WTC11 (cell line): ENCODE measurements around the gene LHX5. TPM values are rescaled to one million over a fixed set of nuclear protein-coding genes. Genes with fewer than 3 reads are reported as not detected.

ENCODE experiments used
- ATAC-seq: fragments of 200-7000 bp; cut with Tn5 transposase; 2 replicates; pipeline ENCODE4 v1.10.0; 2021; ENCODE audit warnings: mild to moderate bottlenecking, moderate library complexity
- CTCF ChIA-PET: fragments of 300-600 bp; sonication (Branson Sonifier 250); formaldehyde crosslinking; loops from one replicate; lab custom pipeline; 2021; ENCODE audit warnings: antibody characterized with exemption; lab: Charles Lee
- POLR2A ChIA-PET: fragments of 350-600 bp; sonication (Branson Sonifier 250); formaldehyde crosslinking; loops from one replicate; lab custom pipeline; 2021; ENCODE audit warnings: antibody characterized with exemption; lab: Charles Lee
- DNase-seq: peaks from one replicate; pipeline ENCODE4 v3.0.0; 2021; ENCODE audit warnings: low spot score
- H3K27ac Mint-ChIP-seq: 2 replicates; pipeline ENCODE4 v1.8.0; 2021; ENCODE audit warnings: mixed read lengths
- H3K27me3 Mint-ChIP-seq: 2 replicates; pipeline ENCODE4 v1.8.0; 2021; ENCODE audit warnings: low read depth, mild to moderate bottlenecking, moderate library complexity, mixed read lengths
- H3K36me3 Mint-ChIP-seq: 2 replicates; pipeline ENCODE4 v1.8.0; 2021; ENCODE audit warnings: mixed read lengths
- H3K4me1 Mint-ChIP-seq: 2 replicates; pipeline ENCODE4 v1.8.0; 2022; ENCODE audit warnings: mixed read lengths
- H3K4me3 Mint-ChIP-seq: 2 replicates; pipeline ENCODE4 v1.8.0; 2021; ENCODE audit warnings: mild to moderate bottlenecking, moderate library complexity, mixed read lengths
- H3K9me3 Mint-ChIP-seq: 2 replicates; pipeline ENCODE4 v1.8.0; 2021; ENCODE audit warnings: mixed read lengths
- ATF1 ChIP-seq: sonication (generic); formaldehyde crosslinking; IDR thresholded peaks from 2 replicates; pipeline ENCODE4 v1.8.1; 2023; ENCODE audit warnings: mild to moderate bottlenecking, moderate library complexity, missing genetic modification reagents
- ATF6 ChIP-seq: sonication (generic); formaldehyde crosslinking; IDR thresholded peaks from 2 replicates; pipeline ENCODE4 v1.8.1; 2023; ENCODE audit warnings: mild to moderate bottlenecking, missing genetic modification reagents
- CBFB ChIP-seq: sonication (generic); formaldehyde crosslinking; IDR thresholded peaks from 2 replicates; pipeline ENCODE4 v1.8.1; 2022; ENCODE audit warnings: mild to moderate bottlenecking, low read depth, missing genetic modification reagents
- CDX4 ChIP-seq: fragments of 250-450 bp; sonication (Bioruptor Pico); IDR thresholded peaks from 2 replicates; pipeline ENCODE4 v1.9.0; 2021; ENCODE audit warnings: moderate library complexity, mild to moderate bottlenecking, inconsistent platforms, borderline replicate concordance
- CTCF ChIP-seq: fragments of 200-600 bp; IDR thresholded peaks from 2 replicates; pipeline ENCODE4 v1.8.0; 2022; ENCODE audit warnings: antibody characterized with exemption
- ESRRA ChIP-seq: sonication (generic); formaldehyde crosslinking; IDR thresholded peaks from 2 replicates; pipeline ENCODE4 v1.8.1; 2022; ENCODE audit warnings: mild to moderate bottlenecking, missing genetic modification reagents, borderline replicate concordance
- NFYB ChIP-seq: sonication (generic); formaldehyde crosslinking; conservative IDR thresholded peaks from 2 replicates; pipeline ENCODE4 v1.8.0; 2022; ENCODE audit warnings: low read depth, missing genetic modification reagents
- NR2C2 ChIP-seq: sonication (generic); formaldehyde crosslinking; IDR thresholded peaks from 2 replicates; pipeline ENCODE4 v1.8.0; 2022; ENCODE audit warnings: mild to moderate bottlenecking, missing genetic modification reagents
- OVOL2 ChIP-seq: fragments of 250-450 bp; sonication (Bioruptor Pico); IDR thresholded peaks from 2 replicates; pipeline ENCODE4 v1.9.0; 2021; ENCODE audit warnings: mild to moderate bottlenecking, borderline replicate concordance
- PRDM15 ChIP-seq: sonication (generic); formaldehyde crosslinking; IDR thresholded peaks from 2 replicates; pipeline ENCODE4 v1.8.0; 2022; ENCODE audit warnings: missing genetic modification reagents
- ZNF219 ChIP-seq: sonication (generic); formaldehyde crosslinking; IDR thresholded peaks from 2 replicates; pipeline ENCODE4 v1.8.0; 2023; ENCODE audit warnings: missing genetic modification reagents, mild to moderate bottlenecking, borderline replicate concordance
- ZNF281 ChIP-seq: sonication (generic); formaldehyde crosslinking; IDR thresholded peaks from 2 replicates; pipeline ENCODE4 v1.8.0; 2023; ENCODE audit warnings: mild to moderate bottlenecking, missing genetic modification reagents
- ZNF396 ChIP-seq: fragments of 250-450 bp; sonication (Bioruptor Pico); IDR thresholded peaks from 2 replicates; pipeline ENCODE4 v1.8.0; 2021; ENCODE audit warnings: mild to moderate bottlenecking, moderate library complexity, borderline replicate concordance
- total RNA-seq: library from RNA; stranded (reverse); gene quantifications from 3 replicates; pipeline ENCODE4 v1.2.3, GENCODE V29; 2021

Gene LHX5
- total RNA-seq, 1 experiment from 2014 or later: 3.0 TPM

GRCh38 chr12:113462998-113463745, 8.5 kb downstream of the LHX5 start:
- H3K4me3 Mint-ChIP-seq: peak overlapping the region; percentile 68
- CTCF ChIA-PET: interaction anchor here (0.7 to 4.0 kb wide), 27 partner anchors 9 to 465 kb away, joined by 3 to 92 read pairs (median 5); partner anchors contain the start of genes LHX5, SDS and SDSL
- DNase-seq (peak; percentile 64), ATAC-seq (no peak; the same call in none of the 2 replicates)
- peaks cover 87% of the 10 kb centered on the region for H3K27me3 Mint-ChIP-seq
- no peak overlapping the region for H3K27ac Mint-ChIP-seq
- H3K4me1 Mint-ChIP-seq: peaks cover 37% of the 10 kb centered on the region
- no peaks in the 10 kb centered on the region for H3K9me3 Mint-ChIP-seq
- POLR2A ChIA-PET: interaction anchor here (0.5 kb wide), 1 partner anchor 58 kb away, joined by 4 read pairs; no protein-coding TSS in a partner anchor
- H3K36me3 Mint-ChIP-seq: no peaks in the 10 kb centered on the region
- TF ChIP-seq CDX4 (CRISPR knock-in tag): no peak
- TF ChIP-seq ZNF281 (CRISPR knock-in tag): no peak
- no peak for TF ChIP-seq ZNF396
- TF ChIP-seq NR2C2 (CRISPR knock-in tag): no peak
- no peak for TF ChIP-seq ESRRA (CRISPR knock-in tag)
- TF ChIP-seq ATF6 (CRISPR knock-in tag): no peak
- no peak for TF ChIP-seq OVOL2 (CRISPR knock-in tag)
- TF ChIP-seq CBFB (CRISPR knock-in tag): peak; percentile 18; the same call in 1 of the 2 replicates
- TF ChIP-seq ATF1 (CRISPR knock-in tag): no peak
- TF ChIP-seq, all 79 proteins: peak for 1

GRCh38 chr12:113462117-113462774, 9.4 kb downstream of the LHX5 start:
- peak; percentile 12 for ATAC-seq
- peak; percentile 89 for DNase-seq
- H3K27ac Mint-ChIP-seq: no peak overlapping the region
- TF ChIP-seq ZNF219 (CRISPR knock-in tag): no peak
- peak; percentile 81; the same call in 1 of the 2 replicates for TF ChIP-seq CTCF
- H3K36me3 Mint-ChIP-seq: no peaks in the 10 kb centered on the region
- peak overlapping the region; percentile 75 for H3K4me3 Mint-ChIP-seq
- ChIA-PET POLR2A (no interaction called here), CTCF (interaction anchor here (0.7 to 4.0 kb wide), 79 partner anchors 9 to 504 kb away, joined by 3 to 92 read pairs (median 4); partner anchors contain the start of genes LHX5, RBM19, SDS and SDSL)
- H3K27me3 Mint-ChIP-seq: peaks cover 78% of the 10 kb centered on the region
- H3K9me3 Mint-ChIP-seq: no peaks in the 10 kb centered on the region
- H3K4me1 Mint-ChIP-seq: peaks cover 35% of the 10 kb centered on the region

GRCh38 chr12:113461666-113462065, 10.0 kb downstream of the LHX5 start:
- no peak overlapping the region for H3K4me3 Mint-ChIP-seq
- no peak for TF ChIP-seq ESRRA (CRISPR knock-in tag)
- TF ChIP-seq CTCF: peak; percentile 66
- no peak for TF ChIP-seq NFYB (CRISPR knock-in tag)
- no peak for TF ChIP-seq PRDM15 (CRISPR knock-in tag)
- TF ChIP-seq, all 79 proteins: peak for 1
- ChIA-PET POLR2A (no interaction called here), CTCF (interaction anchor here (0.6 to 4.0 kb wide), 79 partner anchors 9 to 505 kb away, joined by 3 to 92 read pairs (median 4); partner anchors contain the start of genes LHX5, RBM19 and SDSL)
- DNase-seq (no peak), ATAC-seq (peak; percentile 14)
- H3K27ac Mint-ChIP-seq: no peak overlapping the region
- H3K4me1 Mint-ChIP-seq: peaks cover 37% of the 10 kb centered on the region
- H3K36me3 Mint-ChIP-seq: no peaks in the 10 kb centered on the region
- peaks cover 72% of the 10 kb centered on the region for H3K27me3 Mint-ChIP-seq
- H3K9me3 Mint-ChIP-seq: no peaks in the 10 kb centered on the region
